Progenitor cell of endocrine pancreas (in vitro differentiated cells): ENCODE data around the gene DHX9. TPM values are rescaled to one million over a fixed set of nuclear protein-coding genes. Genes with fewer than 3 reads are reported as not detected.

Experiments
- DNase-seq: peaks from one replicate; pipeline ENCODE4 v3.0.0; 2021; ENCODE audit warnings: low spot score; ENCODE audit not compliant: unreplicated experiment
- H3K27ac Mint-ChIP-seq: 2 replicates; pipeline ENCODE4 v1.8.0; 2021; ENCODE audit warnings: mild to moderate bottlenecking, moderate library complexity, mixed read lengths
- H3K27me3 Mint-ChIP-seq: 2 replicates; pipeline ENCODE4 v1.8.0; 2021; ENCODE audit warnings: mixed read lengths
- H3K36me3 Mint-ChIP-seq: 2 replicates; pipeline ENCODE4 v1.8.0; 2022; ENCODE audit warnings: mixed read lengths; ENCODE audit not compliant: insufficient read depth
- H3K4me1 Mint-ChIP-seq: 2 replicates; pipeline ENCODE4 v1.8.0; 2021; ENCODE audit warnings: low read depth, mixed read lengths
- H3K4me3 Mint-ChIP-seq: 2 replicates; pipeline ENCODE4 v1.8.0; 2021; ENCODE audit warnings: low read depth, mild to moderate bottlenecking, moderate library complexity, mixed read lengths
- H3K9me3 Mint-ChIP-seq: 2 replicates; pipeline ENCODE4 v1.8.0; 2021; ENCODE audit warnings: low read depth, mixed read lengths
- CTCF ChIP-seq: fragments of 200-600 bp; sonication (generic); IDR thresholded peaks from one replicate; pipeline ENCODE4 v1.5.0; 2021; ENCODE audit warnings: antibody characterized with exemption, mild to moderate bottlenecking; ENCODE audit not compliant: unreplicated experiment
- total RNA-seq: library from RNA; stranded (reverse); gene quantifications from 2 replicates; pipeline ENCODE4 v1.2.1, GENCODE V29; 2021

Gene DHX9
- total RNA-seq, 1 donor from 2014 or later: 289 TPM

GRCh38 chr1:182869241-182869666, 30.1 kb downstream of the DHX9 start:
- peaks cover 59% of the 10 kb centered on the region for H3K36me3 Mint-ChIP-seq
- no peak for TF ChIP-seq CTCF
- peak overlapping the region; percentile 95 for H3K27ac Mint-ChIP-seq
- H3K9me3 Mint-ChIP-seq: no peaks in the 10 kb centered on the region
- H3K4me3 Mint-ChIP-seq: no peak overlapping the region
- H3K4me1 Mint-ChIP-seq: no peaks in the 10 kb centered on the region
- H3K27me3 Mint-ChIP-seq: no peaks in the 10 kb centered on the region
- DNase-seq: no peak

- TF ChIP-seq CTCF: no peak
- no peaks in the 10 kb centered on the region for H3K4me1 Mint-ChIP-seq
Measured at GRCh38 chr1:182872881-182873280, 33.7 kb downstream of the DHX9 start.

GRCh38 chr1:182875889-182876288, 36.7 kb downstream of the DHX9 start:
- H3K27ac Mint-ChIP-seq: peak overlapping the region; percentile 4
- no peaks in the 10 kb centered on the region for H3K9me3 Mint-ChIP-seq
- peaks cover 50% of the 10 kb centered on the region for H3K36me3 Mint-ChIP-seq
- TF ChIP-seq CTCF: no peak
- no peaks in the 10 kb centered on the region for H3K4me1 Mint-ChIP-seq
- H3K27me3 Mint-ChIP-seq: no peaks in the 10 kb centered on the region
- DNase-seq: no peak
- H3K4me3 Mint-ChIP-seq: no peak overlapping the region

More at GRCh38 chr1:182872881-182873280, 33.7 kb downstream of the DHX9 start:
- Mint-ChIP-seq H3K27me3 (no peaks in the 10 kb centered on the region), H3K4me3 (no peak overlapping the region), H3K36me3 (peaks cover 51% of the 10 kb centered on the region), H3K9me3 (no peaks in the 10 kb centered on the region), H3K27ac (no peak overlapping the region)
- DNase-seq: no peak

GRCh38 chr1:182877331-182877730, 38.2 kb downstream of the DHX9 start:
- DNase-seq: no peak
- no peaks in the 10 kb centered on the region for H3K9me3 Mint-ChIP-seq
- no peak overlapping the region for H3K4me3 Mint-ChIP-seq
- no peaks in the 10 kb centered on the region for H3K27me3 Mint-ChIP-seq
- TF ChIP-seq CTCF: no peak
- H3K36me3 Mint-ChIP-seq: peaks cover 55% of the 10 kb centered on the region
- no peak overlapping the region for H3K27ac Mint-ChIP-seq
- H3K4me1 Mint-ChIP-seq: no peaks in the 10 kb centered on the region

- Mint-ChIP-seq H3K4me3 (no peak overlapping the region), H3K27ac (no peak overlapping the region), H3K36me3 (peaks cover 56% of the 10 kb centered on the region), H3K4me1 (no peaks in the 10 kb centered on the region), H3K27me3 (no peaks in the 10 kb centered on the region), H3K9me3 (no peaks in the 10 kb centered on the region)
- no peak for DNase-seq
- TF ChIP-seq CTCF: no peak
Measured at GRCh38 chr1:182877842-182878241, 38.7 kb downstream of the DHX9 start.
